ENCODE results near the gene AEBP1. TPM values are rescaled to one million over a fixed set of nuclear protein-coding genes. Genes with fewer than 3 reads are reported as not detected.

The AEBP1 gene
- 242 to 422 TPM (median 412 TPM) in 3 replicates for total RNA-seq
- long read RNA-seq, full-length matches to known transcripts, result 457 of 664 reads
- long read RNA-seq, partial matches to known transcripts, result 108 of 664 reads
- long read RNA-seq, other reads (novel, unspliced or antisense), result 99 of 664 reads

DNA sequence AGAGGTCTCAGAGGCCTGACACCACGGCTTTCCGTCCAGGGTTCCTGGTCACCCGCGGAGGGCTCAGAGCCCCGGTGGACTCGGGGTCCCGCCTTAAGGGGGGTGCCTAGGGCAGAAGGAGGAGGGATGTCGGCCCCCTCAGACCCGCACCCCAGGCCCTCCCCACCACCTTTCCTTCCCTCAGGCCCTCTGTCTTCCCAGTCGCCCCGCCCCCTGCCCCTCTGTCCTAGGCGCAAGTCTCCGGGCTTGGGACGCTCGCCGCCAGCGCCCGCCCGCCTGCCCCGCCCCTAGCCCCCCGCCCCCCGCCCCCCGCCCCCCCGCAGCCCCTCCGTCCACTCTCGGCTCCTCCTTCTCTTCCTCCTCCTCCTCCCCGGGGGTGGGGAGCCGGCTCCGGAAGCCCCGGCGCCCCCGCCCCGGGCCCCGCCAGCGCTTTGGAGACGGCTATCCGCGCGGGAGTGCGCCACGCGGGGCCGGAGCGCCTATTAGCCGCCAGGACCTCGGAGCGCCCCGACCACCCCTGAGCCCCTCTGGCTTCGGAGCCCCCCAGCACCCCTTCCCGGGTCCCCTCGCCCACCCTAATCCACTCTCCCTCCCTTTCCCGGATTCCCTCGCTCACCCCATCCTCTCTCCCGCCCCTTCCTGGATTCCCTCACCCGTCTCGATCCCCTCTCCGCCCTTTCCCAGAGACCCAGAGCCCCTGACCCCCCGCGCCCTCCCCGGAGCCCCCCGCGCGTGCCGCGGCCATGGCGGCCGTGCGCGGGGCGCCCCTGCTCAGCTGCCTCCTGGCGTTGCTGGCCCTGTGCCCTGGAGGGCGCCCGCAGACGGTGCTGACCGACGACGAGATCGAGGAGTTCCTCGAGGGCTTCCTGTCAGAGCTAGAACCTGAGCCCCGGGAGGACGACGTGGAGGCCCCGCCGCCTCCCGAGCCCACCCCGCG lies at the start of gene AEBP1:
Gene AEBP1, plus strand, starts transcription at position 423 of the 937 bp plus-strand sequence. Its CDS starts 321 bp downstream, at position 744.
- no peaks in the 10 kb centered on the region for H3K9me3 Mint-ChIP-seq (ENCODE audit: low read depth)
- H3K36me3 Mint-ChIP-seq (ENCODE audit: low read depth), result peaks cover 5% of the 10 kb centered on the region
- H3K4me1 Mint-ChIP-seq (ENCODE audit: low read depth), result peaks cover 65% of the 10 kb centered on the region
- H3K27me3 Mint-ChIP-seq (ENCODE audit: low read depth), result no peaks in the 10 kb centered on the region
- peak within 1 kb of the TSS; percentile 99 for H3K27ac Mint-ChIP-seq (ENCODE audit: unreplicated experiment)
- peak; percentile 83 for DNase-seq (ENCODE audit: low spot score)
- TF ChIP-seq, protein P1, sequence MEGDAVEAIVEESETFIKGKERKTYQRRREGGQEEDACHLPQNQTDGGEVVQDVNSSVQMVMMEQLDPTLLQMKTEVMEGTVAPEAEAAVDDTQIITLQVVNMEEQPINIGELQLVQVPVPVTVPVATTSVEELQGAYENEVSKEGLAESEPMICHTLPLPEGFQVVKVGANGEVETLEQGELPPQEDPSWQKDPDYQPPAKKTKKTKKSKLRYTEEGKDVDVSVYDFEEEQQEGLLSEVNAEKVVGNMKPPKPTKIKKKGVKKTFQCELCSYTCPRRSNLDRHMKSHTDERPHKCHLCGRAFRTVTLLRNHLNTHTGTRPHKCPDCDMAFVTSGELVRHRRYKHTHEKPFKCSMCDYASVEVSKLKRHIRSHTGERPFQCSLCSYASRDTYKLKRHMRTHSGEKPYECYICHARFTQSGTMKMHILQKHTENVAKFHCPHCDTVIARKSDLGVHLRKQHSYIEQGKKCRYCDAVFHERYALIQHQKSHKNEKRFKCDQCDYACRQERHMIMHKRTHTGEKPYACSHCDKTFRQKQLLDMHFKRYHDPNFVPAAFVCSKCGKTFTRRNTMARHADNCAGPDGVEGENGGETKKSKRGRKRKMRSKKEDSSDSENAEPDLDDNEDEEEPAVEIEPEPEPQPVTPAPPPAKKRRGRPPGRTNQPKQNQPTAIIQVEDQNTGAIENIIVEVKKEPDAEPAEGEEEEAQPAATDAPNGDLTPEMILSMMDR (IDR thresholded peaks at IDR 0.05), result peak; percentile 37
- H3K4me3 Mint-ChIP-seq (ENCODE audit: unreplicated experiment), result peak within 1 kb of the TSS; percentile 84

DNA sequence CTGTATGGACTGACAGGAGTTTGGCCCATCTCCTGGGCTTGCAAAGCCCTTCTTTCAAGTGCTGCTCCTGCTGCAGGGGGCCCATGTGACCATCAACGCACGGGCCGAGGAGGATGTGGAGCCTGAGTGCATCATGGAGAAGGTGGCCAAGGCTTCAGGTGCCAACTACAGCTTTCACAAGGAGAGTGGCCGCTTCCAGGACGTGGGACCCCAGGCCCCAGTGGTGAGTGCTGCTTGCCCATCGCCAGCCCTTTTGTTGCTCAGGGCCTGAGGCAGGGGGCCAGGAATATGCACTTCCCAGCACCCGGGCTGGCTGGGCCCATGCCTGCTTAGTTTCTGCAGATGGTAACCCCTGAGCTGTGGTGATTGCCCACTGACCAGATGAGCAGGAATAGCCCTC lies 47.5 kb upstream of the AEBP1 start:
- Mint-ChIP-seq H3K4me1 (ENCODE audit: low read depth) (no peaks in the 10 kb centered on the region), H3K9me3 (ENCODE audit: low read depth) (no peaks in the 10 kb centered on the region), H3K36me3 (ENCODE audit: low read depth) (peaks cover 58% of the 10 kb centered on the region), H3K4me3 (ENCODE audit: unreplicated experiment) (no peak overlapping the region), H3K27me3 (ENCODE audit: low read depth) (no peaks in the 10 kb centered on the region), H3K27ac (ENCODE audit: unreplicated experiment) (no peak overlapping the region)
- TF ChIP-seq, protein P1 (IDR thresholded peaks at IDR 0.05), result no peak
- DNase-seq (ENCODE audit: low spot score), result peak; percentile 81

DNA sequence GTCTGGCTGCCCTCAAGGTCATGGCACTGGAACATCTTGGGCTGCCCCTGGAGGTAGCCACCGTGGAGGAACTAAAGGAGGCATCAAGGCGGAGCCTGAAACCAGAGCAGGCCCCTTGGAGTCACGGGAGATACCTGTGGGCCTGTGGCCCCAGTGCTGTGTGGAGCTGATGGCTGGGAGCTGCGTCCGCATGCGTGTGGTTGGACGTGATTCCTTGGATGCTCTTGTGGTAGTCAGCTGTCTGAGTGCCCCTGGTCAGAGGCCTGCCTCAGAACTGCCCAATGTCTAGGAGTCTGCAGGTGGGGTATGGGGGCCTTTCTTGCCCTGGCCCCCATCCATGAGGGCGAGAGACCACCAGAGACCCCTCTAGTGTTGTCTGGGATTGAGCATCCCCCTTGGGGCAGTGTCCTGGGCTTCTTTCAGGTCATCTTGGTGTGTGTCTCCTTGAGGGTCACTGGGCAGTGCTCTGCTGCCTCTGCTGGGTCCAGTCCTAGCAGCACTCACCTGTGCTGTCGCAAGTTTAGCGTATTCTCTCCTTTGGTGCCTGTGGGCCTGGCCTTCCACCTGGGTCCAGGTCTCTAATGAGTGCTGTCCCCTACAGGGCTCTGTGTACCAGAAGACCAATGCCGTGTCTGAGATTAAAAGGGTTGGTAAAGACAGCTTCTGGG lies 46.8 kb upstream of the AEBP1 start:
- H3K36me3 Mint-ChIP-seq (ENCODE audit: low read depth), result peaks cover 55% of the 10 kb centered on the region

DNA sequence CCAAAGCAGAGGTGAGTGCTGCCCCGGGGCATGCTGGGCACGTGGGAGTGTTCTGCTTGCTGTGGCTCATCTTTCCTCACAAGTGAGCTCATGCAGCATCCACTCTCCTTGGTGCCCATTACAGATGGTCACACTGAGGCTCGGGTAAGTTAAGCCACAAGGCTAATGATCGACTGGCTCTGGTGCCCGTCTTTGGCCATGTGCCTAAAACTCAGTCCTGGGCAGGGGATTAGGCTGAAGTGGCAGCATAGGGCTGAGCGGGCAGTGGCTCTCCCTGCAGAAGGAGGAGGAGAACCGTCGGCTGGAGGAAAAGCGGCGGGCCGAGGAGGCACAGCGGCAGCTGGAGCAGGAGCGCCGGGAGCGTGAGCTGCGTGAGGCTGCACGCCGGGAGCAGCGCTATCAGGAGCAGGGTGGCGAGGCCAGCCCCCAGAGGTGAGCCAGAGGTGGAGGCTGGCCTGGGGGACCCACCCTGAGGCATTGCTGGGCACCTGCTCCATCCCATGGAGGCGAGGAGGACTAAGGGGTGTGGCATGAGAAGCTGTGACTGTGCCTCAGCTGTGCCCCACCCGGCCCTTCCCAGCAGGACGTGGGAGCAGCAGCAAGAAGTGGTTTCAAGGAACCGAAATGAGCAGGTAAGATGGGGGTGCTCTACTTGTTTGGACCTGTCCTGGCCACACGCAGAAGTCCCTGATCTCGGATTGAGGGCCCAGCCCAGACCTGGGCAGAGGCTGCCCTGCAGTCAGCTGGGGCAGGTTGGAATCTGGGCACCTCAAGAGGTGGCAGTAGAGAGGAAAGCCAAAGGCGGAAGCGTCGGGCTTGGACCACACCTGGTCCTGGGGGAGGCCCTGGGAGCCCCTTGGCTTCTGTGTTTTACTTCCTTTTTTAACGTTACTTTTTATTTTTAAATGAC lies 46.0 kb upstream of the AEBP1 start:
- H3K4me1 Mint-ChIP-seq (ENCODE audit: low read depth), result no peaks in the 10 kb centered on the region
- no peak overlapping the region for H3K27ac Mint-ChIP-seq (ENCODE audit: unreplicated experiment)
- no peak overlapping the region for H3K4me3 Mint-ChIP-seq (ENCODE audit: unreplicated experiment)
- TF ChIP-seq, protein P1 (IDR thresholded peaks at IDR 0.05), result no peak
- no peaks in the 10 kb centered on the region for H3K9me3 Mint-ChIP-seq (ENCODE audit: low read depth)
- peaks cover 50% of the 10 kb centered on the region for H3K36me3 Mint-ChIP-seq (ENCODE audit: low read depth)
- H3K27me3 Mint-ChIP-seq (ENCODE audit: low read depth), result no peaks in the 10 kb centered on the region
- DNase-seq (ENCODE audit: low spot score), result peak; percentile 86

More for the DNA sequence above, 46.8 kb upstream of the AEBP1 start:
- no peaks in the 10 kb centered on the region for H3K9me3 Mint-ChIP-seq (ENCODE audit: low read depth)
- H3K4me1 Mint-ChIP-seq (ENCODE audit: low read depth), result no peaks in the 10 kb centered on the region
- no peak overlapping the region for H3K27ac Mint-ChIP-seq (ENCODE audit: unreplicated experiment)
- TF ChIP-seq, protein P1 (IDR thresholded peaks at IDR 0.05), result no peak
- DNase-seq (ENCODE audit: low spot score), result peak; percentile 73
- no peak overlapping the region for H3K4me3 Mint-ChIP-seq (ENCODE audit: unreplicated experiment)
- no peaks in the 10 kb centered on the region for H3K27me3 Mint-ChIP-seq (ENCODE audit: low read depth)

Measured in chondrocyte (in vitro differentiated cells).